Esophagus squamous epithelium (tissue), 5 donors: ENCODE results near the gene LPAR1. TPM values are rescaled to one million over a fixed set of nuclear protein-coding genes. Genes with fewer than 3 reads are reported as not detected.

Experiments
- DNase-seq: peaks from one replicate; lab custom pipeline; 2025; lab: John Stamatoyannopoulos, UW
- H3K27ac ChIP-seq, 4 donors: fragments of 200-600 bp; sonication (generic); one replicate each; pipeline ENCODE4 v1.5.1; 2016 to 2019; ENCODE audit warnings: mild to moderate bottlenecking in 1 of 4
- H3K27me3 ChIP-seq, 4 donors: fragments of 200-600 bp; sonication (generic); 1 replicate in 3 of 4; 2 replicates in 1 of 4; pipeline versions ENCODE4 v1.5.1 to v1.6.0; 2017 to 2021; ENCODE audit warnings: antibody characterized with exemption in 1 of 4
- H3K36me3 ChIP-seq, 3 donors: fragments of 200-600 bp; sonication (generic); one replicate each; pipeline ENCODE4 v1.5.1; 2016 to 2019
- H3K4me1 ChIP-seq, 3 donors: fragments of 200-600 bp; sonication (generic); one replicate each; pipeline ENCODE4 v1.5.1; 2017 to 2019
- H3K4me3 ChIP-seq, 4 donors: fragments of 200-600 bp; sonication (generic); 1 replicate in 3 of 4; 2 replicates in 1 of 4; pipeline ENCODE4 v1.5.1; 2016 to 2019; ENCODE audit warnings: mild to moderate bottlenecking in 2 of 4, moderate library complexity in 1 of 4
- H3K9me3 ChIP-seq, 3 donors: fragments of 200-600 bp; sonication (generic); one replicate each; pipeline ENCODE4 v1.5.1; 2016 to 2019
- CTCF ChIP-seq, 6 experiments: fragments of 450-650 bp in 4 of 6; fragments of 200-600 bp in 2 of 6; sonication (generic) in 2 of 6; IDR thresholded peaks; one replicate each; pipeline ENCODE4 v1.5.1; 2016 to 2019; ENCODE audit warnings: antibody characterized with exemption in 6 of 6, mild to moderate bottlenecking in 4 of 6, moderate library complexity in 4 of 6
- POLR2A ChIP-seq, 4 donors: fragments of 450-650 bp; IDR thresholded peaks; one replicate each; pipeline ENCODE4 v1.6.1; 2017; ENCODE audit warnings: antibody characterized with exemption in 4 of 4, mild to moderate bottlenecking in 4 of 4, moderate library complexity in 3 of 4
- WGBS, 2 donors: methylation state at CpG; one replicate each; pipeline ENCODE4 v1.1.5; 2018; 5-methylcytosine and 5-hydroxymethylcytosine counted together
- intact Hi-C: fragments of 100-400 bp; cut with DNase I; formaldehyde crosslinking; loops from one replicate; pipeline ENCODE4 v1.15.0; 2022
- total RNA-seq, 4 donors: library from RNA; depleted of rRNA; stranded (reverse); fragments of >200 nt; gene quantifications; one replicate each; pipeline ENCODE4 v1.1.0, GENCODE V29; 2016
- donor health status: DM: yes; HTN: yes; CAD: no.

The LPAR1 gene
- total RNA-seq, 4 donors from 2014 or later: 6.3 to 59.5 (median 14.1) TPM

- Histone ChIP-seq H3K4me1 (peaks cover 0 to 40% (median 16%) of the 10 kb centered on the region in 3 donors), H3K9me3 (no peaks in the 10 kb centered on the region), H3K27me3 (no peaks in the 10 kb centered on the region), H3K27ac (peak overlapping the region in 3 of 4 donors; percentile 11 to 53 (median 37)), H3K36me3 (no peaks in the 10 kb centered on the region), H3K4me3 (no peak overlapping the region)
- intact Hi-C loops: no loop called here
- TF ChIP-seq POLR2A (IDR thresholded peaks at IDR 0.05) (no peak), CTCF (IDR thresholded peaks at IDR 0.05) (no peak)
- 38 to 53% methylated on average over 1 of the region's 1 CpG for WGBS, 2 donors
- no peak for DNase-seq
Observed at GRCh38 chr9:110918316-110919049, 119.8 kb downstream of the LPAR1 start.

GRCh38 chr9:110916403-110916802, 121.9 kb downstream of the LPAR1 start:
- no peaks in the 10 kb centered on the region for H3K36me3 ChIP-seq
- intact Hi-C loops: no loop called here
- TF ChIP-seq POLR2A (IDR thresholded peaks at IDR 0.05): no peak
- TF ChIP-seq CTCF (IDR thresholded peaks at IDR 0.05): no peak
- no peak overlapping the region for H3K27ac ChIP-seq
- no peaks in the 10 kb centered on the region for H3K9me3 ChIP-seq
- WGBS, 2 donors: 70 to 86% methylated on average over 2 of the region's 2 CpGs
- H3K27me3 ChIP-seq: no peaks in the 10 kb centered on the region
- no peak overlapping the region for H3K4me3 ChIP-seq
- DNase-seq: no peak
- H3K4me1 ChIP-seq: peaks cover 0 to 61% (median 17%) of the 10 kb centered on the region in 3 donors

- 56 to 57% methylated on average over 7 of the region's 7 CpGs for WGBS, 2 donors
- Histone ChIP-seq H3K9me3 (peaks cover 0 to 18% (median 0%) of the 10 kb centered on the region in 3 donors), H3K27ac (peak overlapping the region in 3 of 4 donors; percentile 62 to 81 (median 74)), H3K27me3 (no peaks in the 10 kb centered on the region), H3K4me3 (peak overlapping the region in 1 of 4 donors; percentile 2), H3K4me1 (peaks cover 0 to 39% (median 7%) of the 10 kb centered on the region in 3 donors), H3K36me3 (peaks cover 0 to 5% (median 0%) of the 10 kb centered on the region in 3 donors)
- TF ChIP-seq CTCF (IDR thresholded peaks at IDR 0.05) (no peak), POLR2A (IDR thresholded peaks at IDR 0.05) (no peak)
- DNase-seq: no peak
- intact Hi-C loops: no loop called here
Observed at GRCh38 chr9:110912419-110913291, 125.6 kb downstream of the LPAR1 start.

- TF ChIP-seq POLR2A (IDR thresholded peaks at IDR 0.05) (no peak), CTCF (IDR thresholded peaks at IDR 0.05) (no peak)
- Histone ChIP-seq H3K27me3 (no peaks in the 10 kb centered on the region), H3K4me1 (peaks cover 0 to 39% (median 7%) of the 10 kb centered on the region in 3 donors), H3K4me3 (peak overlapping the region in 1 of 4 donors; percentile 2), H3K9me3 (peaks cover 0 to 18% (median 0%) of the 10 kb centered on the region in 3 donors), H3K36me3 (peaks cover 0 to 5% (median 0%) of the 10 kb centered on the region in 3 donors), H3K27ac (peak overlapping the region; percentile 7 to 74 (median 62))
- DNase-seq: no peak
- 26 to 31% methylated on average over 4 of the region's 4 CpGs for WGBS, 2 donors
- intact Hi-C loops: no loop called here
Observed at GRCh38 chr9:110911659-110912418, 126.4 kb downstream of the LPAR1 start.
